Ovary (tissue), 9 donors: ENCODE measurements around the gene ALPK3. TPM values are rescaled to one million over a fixed set of nuclear protein-coding genes. Genes with fewer than 3 reads are reported as not detected.

Experiments used
- DNase-seq, 5 donors: peaks; one replicate each; pipeline ENCODE4 v3.0.0-alpha.2; 2019 to 2020
- H3K27ac ChIP-seq, 2 donors: fragments of 200-600 bp; one replicate each; pipeline versions ENCODE4 v1.5.1 to v1.8.0; 2019 to 2022
- H3K27me3 ChIP-seq: fragments of 200-600 bp; one replicate; pipeline ENCODE4 v1.8.0; 2022
- H3K36me3 ChIP-seq: fragments of 200-600 bp; sonication (generic); one replicate; pipeline ENCODE4 v1.5.1; 2019
- H3K4me1 ChIP-seq: one replicate; pipeline ENCODE4 v1.8.1; 2013; ENCODE audit warnings: mild to moderate bottlenecking, moderate library complexity; ENCODE audit not compliant: insufficient read depth
- H3K4me3 ChIP-seq: fragments of 200-600 bp; sonication (generic); one replicate; pipeline ENCODE4 v1.5.1; 2017
- H3K9me3 ChIP-seq, 2 donors: fragments of 200-600 bp in 1 of 2; sonication (generic) in 1 of 2; one replicate each; pipeline versions ENCODE4 v1.5.1 to v1.8.1; 2013 to 2019; ENCODE audit warnings: mild to moderate bottlenecking in 1 of 2, moderate library complexity in 1 of 2
- CTCF ChIP-seq, 3 donors: fragments of 450-650 bp in 2 of 3; fragments of 200-600 bp in 1 of 3; IDR thresholded peaks; one replicate each; pipeline versions ENCODE4 v1.5.1 to v1.8.0; 2016 to 2022; ENCODE audit warnings: antibody characterized with exemption in 3 of 3, mild to moderate bottlenecking in 1 of 3
- EP300 ChIP-seq: sonication (generic); formaldehyde crosslinking; IDR thresholded peaks from one replicate; pipeline ENCODE4 v1.6.1; 2017; ENCODE audit warnings: antibody characterized with exemption
- POLR2A ChIP-seq: fragments of 450-650 bp; IDR thresholded peaks from one replicate; pipeline ENCODE4 v1.6.1; 2017; ENCODE audit warnings: antibody characterized with exemption, mild to moderate bottlenecking, moderate library complexity
- WGBS, 3 donors: extraction: QIAGEN DNeasy Blood & Tissue Kit in 1 of 3; methylation state at CpG; one replicate each; pipeline versions ENCODE4 v1.1.5 to v1.1.7; 2013 to 2017; 5-methylcytosine and 5-hydroxymethylcytosine counted together
- intact Hi-C, 4 donors: fragments of 100-400 bp; cut with DNase I; formaldehyde crosslinking; loops; one replicate each; pipeline versions ENCODE4 v1.11.0 to v1.15.1; 2022 to 2023
- polyA plus RNA-seq, 2 donors: library from polyadenylated mRNA; stranded (reverse); fragments of 200-250 nt in 1 of 2; fragments of 350-450 nt in 1 of 2; fragmentation: Illumina TruSeq in 1 of 2; extraction: RNeasy Lipid Tissue Mini Kit (QIAGEN cat#74804) in 1 of 2; gene quantifications; one replicate each; pipeline ENCODE4 v1.2.3, GENCODE V29; 2013 to 2014
- total RNA-seq, 7 donors: library from RNA; depleted of rRNA in 2 of 7; stranded (reverse); fragments of >200 nt in 2 of 7; fragmentation: NEBNext Ultra II Directional in 3 of 7; extraction: Animal tissue kit (Norgen Biotek cat#: 25700) in 3 of 7; gene quantifications; one replicate each; pipeline versions ENCODE4 v1.1.0 to v1.2.4, GENCODE V29; 2016 to 2023
- donor health status: DM: no; HTN: no; CAD: no; lungs with moderate emphysema.
- donor health status: DM: no; HTN: no; CAD: no.
- donor health status: Bipolar disorder and iron deficiency.
- donor health status: DM: yes; HTN: yes; CAD: no.
- donor health status: DM: no; HTN: no; CAD: no.
- donor health status: DM: yes; HTN: yes; CAD: no.

Gene ALPK3
- total and polyA plus RNA-seq, 9 donors, result 0.48 to 2.8 (median 1.0) TPM

DNA sequence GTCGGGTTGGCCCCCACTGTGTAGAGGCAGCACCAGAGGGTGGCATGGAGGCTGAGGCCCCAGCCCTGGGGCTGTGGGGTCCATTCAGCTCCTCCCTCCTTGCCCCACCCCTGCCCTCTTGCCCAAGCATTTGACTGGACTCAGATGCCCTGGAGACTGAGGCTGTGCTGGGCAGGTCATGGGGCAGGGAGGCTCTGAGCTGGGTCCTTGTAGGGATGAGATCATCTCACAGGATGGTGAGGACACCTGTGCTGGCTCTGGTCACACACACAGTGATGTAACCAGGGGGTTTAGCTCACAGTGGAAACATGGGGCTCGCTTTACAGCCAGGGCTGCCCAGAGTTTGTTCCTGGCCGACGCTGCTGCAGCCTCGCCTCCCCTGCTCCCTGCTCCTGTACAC is 17.8 kb downstream of the ALPK3 start:
- DNase-seq, result no peak
- peaks cover 13% of the 10 kb centered on the region for H3K4me1 ChIP-seq
- H3K27ac ChIP-seq, result no peak overlapping the region
- no peak for TF ChIP-seq EP300
- TF ChIP-seq POLR2A, result no peak
- TF ChIP-seq CTCF (IDR thresholded peaks at IDR 0.05), result no peak
- no peaks in the 10 kb centered on the region for H3K27me3 ChIP-seq
- H3K4me3 ChIP-seq, result no peak overlapping the region
- intact Hi-C loops, result no loop called here
- no peaks in the 10 kb centered on the region for H3K36me3 ChIP-seq
- no peaks in the 10 kb centered on the region for H3K9me3 ChIP-seq
- WGBS, 3 donors, result 93 to 97% (median 93%) methylated on average over 5 of the region's 5 CpGs

DNA sequence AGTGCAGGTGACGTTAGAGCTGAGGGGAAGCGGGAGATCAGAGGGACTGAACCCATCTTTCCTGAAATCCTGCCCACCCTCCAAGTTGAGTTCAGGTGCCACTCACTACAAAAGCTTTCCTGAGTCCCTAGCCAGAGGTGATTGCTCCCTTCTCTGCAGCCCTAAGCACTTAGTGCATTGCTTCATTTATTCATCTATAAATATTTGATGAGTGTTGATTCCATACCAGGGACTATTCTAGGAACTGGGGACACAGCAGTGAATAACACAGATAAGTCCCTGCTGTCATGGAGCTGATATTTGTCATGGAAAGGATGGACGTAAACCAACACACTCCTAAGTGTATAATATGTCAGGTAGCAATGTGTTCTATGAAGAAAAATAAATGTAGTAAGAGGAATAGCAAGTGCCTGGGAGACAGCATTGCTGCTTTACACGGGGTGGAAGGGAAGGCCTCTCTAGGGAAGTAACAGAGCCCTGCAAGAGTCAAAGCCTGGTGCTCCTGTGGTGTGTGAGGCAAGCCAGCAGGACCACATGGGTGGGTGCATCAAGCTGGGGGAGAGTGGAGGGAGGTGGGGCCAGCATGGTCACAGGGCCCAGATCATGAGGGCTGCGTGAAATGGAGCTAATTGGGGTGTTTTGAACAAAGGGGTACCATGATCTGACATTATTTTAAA is 18.6 kb downstream of the ALPK3 start:
- TF ChIP-seq CTCF (IDR thresholded peaks at IDR 0.05) (no peak), POLR2A (no peak), EP300 (no peak)
- intact Hi-C loops, result no loop called here
- H3K4me3 ChIP-seq, result no peak overlapping the region
- peaks cover 11% of the 10 kb centered on the region for H3K4me1 ChIP-seq
- DNase-seq, result no peak
- H3K27me3 ChIP-seq, result no peaks in the 10 kb centered on the region
- H3K27ac ChIP-seq, result no peak overlapping the region
- no peaks in the 10 kb centered on the region for H3K9me3 ChIP-seq
- 89 to 90% (median 89%) methylated on average over 5 of the region's 5 CpGs for WGBS, 3 donors
- H3K36me3 ChIP-seq, result no peaks in the 10 kb centered on the region

DNA sequence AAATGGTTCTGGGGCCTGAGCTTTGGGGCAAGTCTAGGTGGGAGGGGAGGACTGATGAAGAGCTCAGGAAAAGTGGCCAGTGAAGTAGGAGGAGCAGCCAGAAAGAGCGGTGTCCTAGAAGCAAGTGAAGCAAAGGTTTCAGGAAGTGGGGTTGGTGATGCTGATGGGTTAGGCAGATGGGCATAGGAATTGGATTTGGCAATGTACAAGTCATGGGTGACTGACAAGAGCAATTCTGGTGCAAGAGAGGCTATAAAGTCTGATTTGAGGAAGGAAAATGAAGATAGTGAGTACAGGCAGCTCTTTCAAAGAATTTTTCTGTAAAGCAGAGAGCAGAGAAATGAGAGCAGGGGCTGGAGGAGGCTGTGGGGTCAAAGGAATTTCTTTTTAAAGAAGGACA is 19.7 kb downstream of the ALPK3 start:
- H3K4me1 ChIP-seq, result peaks cover 11% of the 10 kb centered on the region
- intact Hi-C loops, result loop anchor here in 1 of 4 donors (1.0 kb wide), 1 partner anchor 14 kb away; no protein-coding TSS in a partner anchor
- H3K9me3 ChIP-seq, result no peaks in the 10 kb centered on the region
- H3K4me3 ChIP-seq, result no peak overlapping the region
- DNase-seq, result no peak
- WGBS, 3 donors, result 92 to 100% (median 100%) methylated on average over 1 of the region's 1 CpG
- TF ChIP-seq EP300, result no peak
- TF ChIP-seq POLR2A, result no peak
- no peak for TF ChIP-seq CTCF (IDR thresholded peaks at IDR 0.05)
- H3K27ac ChIP-seq, result no peak overlapping the region
- H3K36me3 ChIP-seq, result no peaks in the 10 kb centered on the region
- no peaks in the 10 kb centered on the region for H3K27me3 ChIP-seq

- Histone ChIP-seq H3K4me3 (no peak overlapping the region), H3K27ac (no peak overlapping the region), H3K4me1 (peaks cover 3% of the 10 kb centered on the region), H3K27me3 (no peaks in the 10 kb centered on the region), H3K36me3 (no peaks in the 10 kb centered on the region), H3K9me3 (no peaks in the 10 kb centered on the region)
- DNase-seq, result peak in 1 of 5 donors; percentile 18
- TF ChIP-seq POLR2A (no peak), EP300 (no peak), CTCF (IDR thresholded peaks at IDR 0.05) (no peak)
- intact Hi-C loops, result no loop called here
- 93 to 98% (median 97%) methylated on average over 23 of the region's 23 CpGs for WGBS, 3 donors
Observed at GRCh38 chr15:84839714-84840113, 22.6 kb downstream of the ALPK3 start.
